Suprapubic skin (tissue), 4 donors: ENCODE results near the gene EYA2.

Experiments
- CTCF ChIP-seq, 2 donors: fragments of 200-600 bp in 1 of 2; fragments of 450-650 bp in 1 of 2; sonication (generic) in 1 of 2; IDR thresholded peaks; one replicate each; pipeline ENCODE4 v1.5.1; 2016 to 2019; ENCODE audit warnings: antibody characterized with exemption in 2 of 2, mild to moderate bottlenecking in 1 of 2, moderate library complexity in 1 of 2
- POLR2A ChIP-seq, 2 donors: fragments of 450-650 bp; IDR thresholded peaks; one replicate each; pipeline ENCODE4 v1.6.1; 2017; ENCODE audit warnings: antibody characterized with exemption in 2 of 2, mild to moderate bottlenecking in 2 of 2, moderate library complexity in 2 of 2
- POLR2AphosphoS5 ChIP-seq, 3 donors: sonication (generic); formaldehyde crosslinking; IDR thresholded peaks; one replicate each; pipeline ENCODE4 v1.6.1; 2017; ENCODE audit warnings: antibody characterized with exemption in 3 of 3

GRCh38 chr20:47224857-47225256, 330.2 kb downstream of the EYA2 start:
- TF ChIP-seq CTCF (IDR thresholded peaks at IDR 0.05): no peak
- no peak for TF ChIP-seq POLR2AphosphoS5 (IDR thresholded peaks at IDR 0.05)
- no peak for TF ChIP-seq POLR2A (IDR thresholded peaks at IDR 0.05)
